ENCODE measurements around the gene ITIH2. TPM values are rescaled to one million over a fixed set of nuclear protein-coding genes. Genes with fewer than 3 reads are reported as not detected.

The ITIH2 gene
- total and polyA plus RNA-seq, 4 donors = 261 to 1,345 (median 532) TPM

- Histone ChIP-seq H3K9ac (ENCODE audit: low read depth in 1 of 2, low read length in 2 of 2) (no peak overlapping the region), H3K36me3 (ENCODE audit: control insufficient read depth in 4 of 4, insufficient read depth in 3 of 4, low read depth in 1 of 4, low read length in 3 of 4) (peaks cover 1 to 22% (median 9%) of the 10 kb centered on the region in 4 donors), H3K27me3 (ENCODE audit: control insufficient read depth in 4 of 4, insufficient read depth in 4 of 4, low read length in 3 of 4) (no peaks in the 10 kb centered on the region), H3K27ac (ENCODE audit: low read depth in 1 of 2, low read length in 2 of 2) (peak overlapping the region; percentile 35 to 60), H3K4me3 (ENCODE audit: low read depth in 1 of 3, low read length in 3 of 3) (peak overlapping the region in 1 of 3 donors; percentile 24), H3K4me1 (ENCODE audit: control insufficient read depth in 4 of 4, insufficient read depth in 4 of 4, low read length in 3 of 4) (peaks cover 7 to 63% (median 43%) of the 10 kb centered on the region in 4 donors), H3K9me3 (ENCODE audit: control insufficient read depth in 4 of 4, low read length in 3 of 4) (no peaks in the 10 kb centered on the region)
- no peak for DNase-seq (ENCODE audit: low spot score)
- TF ChIP-seq CTCF (IDR thresholded peaks at IDR 0.05; ENCODE audit: low read depth, low read length, missing input control) (no peak), GABPA (IDR thresholded peaks at IDR 0.05 in 1 of 2, conservative IDR thresholded peaks at IDR 0.05 in 1 of 2) (no peak), TAF1 (conservative IDR thresholded peaks at IDR 0.05) (no peak), EGR1 (IDR thresholded peaks at IDR 0.05; ENCODE audit: low read depth in 2 of 2) (no peak), YY1 (IDR thresholded peaks at IDR 0.05) (no peak), ZBTB33 (IDR thresholded peaks at IDR 0.05) (no peak), HNF4A (conservative IDR thresholded peaks at IDR 0.05) (peak; percentile 31 to 58), RXRA (IDR thresholded peaks at IDR 0.05) (peak in 1 of 2 donors; percentile 29), ATF3 (IDR thresholded peaks at IDR 0.05) (no peak)
- WGBS = 36% methylated on average over 5 of the region's 5 CpGs
Observed at GRCh38 chr10:7707858-7708622, 4.9 kb downstream of the ITIH2 start.

DNA sequence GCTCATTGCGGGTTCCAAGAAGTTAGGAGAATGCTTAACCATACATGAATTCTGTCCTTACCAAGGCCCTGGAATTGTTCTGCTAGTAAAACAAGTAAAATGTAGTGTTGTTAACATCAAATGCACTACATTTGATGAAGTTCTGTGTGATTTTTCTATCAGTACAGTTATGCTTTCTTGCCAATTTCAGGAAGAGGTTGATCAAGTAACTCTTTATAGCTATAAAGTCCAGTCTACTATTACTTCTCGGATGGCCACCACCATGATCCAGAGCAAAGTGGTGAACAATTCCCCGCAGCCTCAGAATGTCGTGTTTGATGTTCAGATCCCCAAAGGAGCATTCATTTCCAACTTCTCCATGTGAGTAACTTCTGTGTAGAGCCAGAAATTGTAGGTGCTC, 5.7 kb downstream of the ITIH2 start:
- Histone ChIP-seq H3K4me3 (ENCODE audit: low read depth in 1 of 3, low read length in 3 of 3) (no peak overlapping the region), H3K27me3 (ENCODE audit: control insufficient read depth in 4 of 4, insufficient read depth in 4 of 4, low read length in 3 of 4) (no peaks in the 10 kb centered on the region), H3K27ac (ENCODE audit: low read depth in 1 of 2, low read length in 2 of 2) (no peak overlapping the region), H3K9me3 (ENCODE audit: control insufficient read depth in 4 of 4, low read length in 3 of 4) (no peaks in the 10 kb centered on the region), H3K36me3 (ENCODE audit: control insufficient read depth in 4 of 4, insufficient read depth in 3 of 4, low read depth in 1 of 4, low read length in 3 of 4) (peaks cover 3 to 29% (median 12%) of the 10 kb centered on the region in 4 donors), H3K9ac (ENCODE audit: low read depth in 1 of 2, low read length in 2 of 2) (no peak overlapping the region), H3K4me1 (ENCODE audit: control insufficient read depth in 4 of 4, insufficient read depth in 4 of 4, low read length in 3 of 4) (peaks cover 7 to 66% (median 43%) of the 10 kb centered on the region in 4 donors)
- DNase-seq (ENCODE audit: low spot score) = no peak
- TF ChIP-seq CTCF (IDR thresholded peaks at IDR 0.05; ENCODE audit: low read depth, low read length, missing input control) (no peak), TAF1 (conservative IDR thresholded peaks at IDR 0.05) (no peak), NR2F2 (IDR thresholded peaks at IDR 0.05) (no peak), YY1 (IDR thresholded peaks at IDR 0.05) (no peak), GABPA (IDR thresholded peaks at IDR 0.05 in 1 of 2, conservative IDR thresholded peaks at IDR 0.05 in 1 of 2) (no peak), EGR1 (IDR thresholded peaks at IDR 0.05; ENCODE audit: low read depth in 2 of 2) (no peak), RAD21 (IDR thresholded peaks at IDR 0.05) (no peak), RXRA (IDR thresholded peaks at IDR 0.05) (no peak), ATF3 (IDR thresholded peaks at IDR 0.05) (no peak), JUND (IDR thresholded peaks at IDR 0.05) (no peak), HNF4G (IDR thresholded peaks at IDR 0.05) (no peak), FOXA2 (IDR thresholded peaks at IDR 0.05) (no peak), FOXA1 (IDR thresholded peaks at IDR 0.05) (no peak), HNF4A (conservative IDR thresholded peaks at IDR 0.05) (no peak)
- TF ChIP-seq, protein P1, sequence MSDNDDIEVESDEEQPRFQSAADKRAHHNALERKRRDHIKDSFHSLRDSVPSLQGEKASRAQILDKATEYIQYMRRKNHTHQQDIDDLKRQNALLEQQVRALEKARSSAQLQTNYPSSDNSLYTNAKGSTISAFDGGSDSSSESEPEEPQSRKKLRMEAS (IDR thresholded peaks at IDR 0.05) = no peak
- TF ChIP-seq, protein P2, sequence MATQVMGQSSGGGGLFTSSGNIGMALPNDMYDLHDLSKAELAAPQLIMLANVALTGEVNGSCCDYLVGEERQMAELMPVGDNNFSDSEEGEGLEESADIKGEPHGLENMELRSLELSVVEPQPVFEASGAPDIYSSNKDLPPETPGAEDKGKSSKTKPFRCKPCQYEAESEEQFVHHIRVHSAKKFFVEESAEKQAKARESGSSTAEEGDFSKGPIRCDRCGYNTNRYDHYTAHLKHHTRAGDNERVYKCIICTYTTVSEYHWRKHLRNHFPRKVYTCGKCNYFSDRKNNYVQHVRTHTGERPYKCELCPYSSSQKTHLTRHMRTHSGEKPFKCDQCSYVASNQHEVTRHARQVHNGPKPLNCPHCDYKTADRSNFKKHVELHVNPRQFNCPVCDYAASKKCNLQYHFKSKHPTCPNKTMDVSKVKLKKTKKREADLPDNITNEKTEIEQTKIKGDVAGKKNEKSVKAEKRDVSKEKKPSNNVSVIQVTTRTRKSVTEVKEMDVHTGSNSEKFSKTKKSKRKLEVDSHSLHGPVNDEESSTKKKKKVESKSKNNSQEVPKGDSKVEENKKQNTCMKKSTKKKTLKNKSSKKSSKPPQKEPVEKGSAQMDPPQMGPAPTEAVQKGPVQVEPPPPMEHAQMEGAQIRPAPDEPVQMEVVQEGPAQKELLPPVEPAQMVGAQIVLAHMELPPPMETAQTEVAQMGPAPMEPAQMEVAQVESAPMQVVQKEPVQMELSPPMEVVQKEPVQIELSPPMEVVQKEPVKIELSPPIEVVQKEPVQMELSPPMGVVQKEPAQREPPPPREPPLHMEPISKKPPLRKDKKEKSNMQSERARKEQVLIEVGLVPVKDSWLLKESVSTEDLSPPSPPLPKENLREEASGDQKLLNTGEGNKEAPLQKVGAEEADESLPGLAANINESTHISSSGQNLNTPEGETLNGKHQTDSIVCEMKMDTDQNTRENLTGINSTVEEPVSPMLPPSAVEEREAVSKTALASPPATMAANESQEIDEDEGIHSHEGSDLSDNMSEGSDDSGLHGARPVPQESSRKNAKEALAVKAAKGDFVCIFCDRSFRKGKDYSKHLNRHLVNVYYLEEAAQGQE (IDR thresholded peaks at IDR 0.05) = no peak
- WGBS = 93% methylated on average over 4 of the region's 4 CpGs

Data from liver (tissue), 9 donors.